BLaER1 treated with 17β-estradiol and CSF1 and Interleukin-3, amounts not matched to agents 10 nM and 100 nM (cell line): ENCODE data around the gene SNUPN.

ENCODE experiments used
- H3K27ac ChIP-seq, 11 experiments: shearing (Covaris generic); formaldehyde crosslinking; 2 replicates each; pipeline ENCODE4 v1.8.1; 2022
- H3K27me3 ChIP-seq, 11 experiments: shearing (Covaris generic); formaldehyde crosslinking; 2 replicates each; pipeline ENCODE4 v1.8.1; 2022
- H3K36me3 ChIP-seq, 11 experiments: shearing (Covaris generic); formaldehyde crosslinking; 2 replicates each; pipeline ENCODE4 v1.8.1; 2022
- H3K4me1 ChIP-seq, 10 experiments: shearing (Covaris generic); formaldehyde crosslinking; 2 replicates each; pipeline ENCODE4 v1.8.1; 2022
- H3K4me2 ChIP-seq, 11 experiments: shearing (Covaris generic); formaldehyde crosslinking; 2 replicates each; pipeline ENCODE4 v1.8.1; 2022
- H3K4me3 ChIP-seq, 10 experiments: shearing (Covaris generic); formaldehyde crosslinking; 2 replicates each; pipeline ENCODE4 v1.8.1; 2022
- H3K9ac ChIP-seq, 11 experiments: shearing (Covaris generic); formaldehyde crosslinking; 2 replicates each; pipeline ENCODE4 v1.8.1; 2022
- H3K9me3 ChIP-seq, 11 experiments: shearing (Covaris generic); formaldehyde crosslinking; replicated peaks in 1 of 11; 2 replicates each; pipeline ENCODE4 v1.8.1; 2022
- H4K20me1 ChIP-seq, 11 experiments: shearing (Covaris generic); formaldehyde crosslinking; 2 replicates each; pipeline ENCODE4 v1.8.1; 2022
- Cebpa-rat ChIP-seq, 11 experiments: shearing (Covaris generic); IDR thresholded peaks; 2 replicates each; pipeline ENCODE4 v1.8.1; 2022

Gene SNUPN

DNA sequence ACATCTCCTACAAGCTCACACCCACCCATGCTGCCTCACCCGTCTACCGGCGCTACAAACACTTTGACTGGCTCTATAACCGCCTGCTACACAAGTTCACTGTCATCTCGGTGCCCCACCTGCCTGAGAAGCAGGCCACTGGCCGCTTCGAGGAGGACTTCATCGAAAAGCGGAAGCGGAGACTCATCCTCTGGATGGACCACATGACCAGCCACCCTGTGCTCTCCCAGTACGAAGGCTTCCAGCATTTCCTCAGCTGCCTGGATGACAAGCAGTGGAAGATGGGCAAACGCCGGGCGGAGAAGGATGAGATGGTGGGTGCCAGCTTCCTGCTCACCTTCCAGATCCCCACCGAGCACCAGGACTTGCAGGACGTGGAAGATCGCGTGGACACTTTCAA, 24.3 kb upstream of the SNUPN start:
- Histone ChIP-seq H3K9me3 (no peaks in the 10 kb centered on the region), H4K20me1 (peaks cover 14 to 61% (median 37%) of the 10 kb centered on the region in 11 experiments; a peak in 21 of 22 replicates), H3K4me2 (peak overlapping the region; percentile 82 to 98 (median 92)), H3K9ac (peak overlapping the region in 4 of 11 experiments; percentile 48 to 70 (median 60); a peak in 6 of 22 replicates), H3K27ac (no peak overlapping the region), H3K36me3 (peaks cover 0 to 19% (median 0%) of the 10 kb centered on the region in 11 experiments; a peak in 6 of 22 replicates), H3K27me3 (no peaks in the 10 kb centered on the region), H3K4me3 (peak overlapping the region in 6 of 10 experiments; percentile 6 to 50 (median 35); a peak in 6 of 20 replicates), H3K4me1 (peaks cover 68 to 80% (median 76%) of the 10 kb centered on the region in 10 experiments)
- TF ChIP-seq Cebpa-rat (IDR thresholded peaks at IDR 0.05), result no peak

- Histone ChIP-seq H3K4me2 (peak overlapping the region; percentile 82 to 98 (median 92)), H3K4me3 (peak overlapping the region in 9 of 10 experiments; percentile 68 to 91 (median 83); a peak in 16 of 20 replicates)
Measured at GRCh38 chr15:75649045-75649761, 23.7 kb upstream of the SNUPN start.

GRCh38 chr15:75648156-75649000, 22.9 kb upstream of the SNUPN start:
- H3K4me3 ChIP-seq, result peak overlapping the region; percentile 68 to 91 (median 84)

More at GRCh38 chr15:75649045-75649761, 23.7 kb upstream of the SNUPN start:
- Histone ChIP-seq H3K27ac (peak overlapping the region in 1 of 11 experiments; percentile 78; a peak in 1 of 22 replicates), H3K27me3 (no peaks in the 10 kb centered on the region), H4K20me1 (peaks cover 14 to 55% (median 31%) of the 10 kb centered on the region in 11 experiments; a peak in 20 of 22 replicates), H3K9me3 (no peaks in the 10 kb centered on the region), H3K36me3 (peaks cover 0 to 14% (median 0%) of the 10 kb centered on the region in 11 experiments; a peak in 5 of 22 replicates), H3K4me1 (peaks cover 68 to 77% (median 72%) of the 10 kb centered on the region in 10 experiments), H3K9ac (peak overlapping the region; percentile 79 to 87 (median 84); a peak in 16 of 22 replicates)
- no peak for TF ChIP-seq Cebpa-rat (IDR thresholded peaks at IDR 0.05)

GRCh38 chr15:75647370-75648155, 22.0 kb upstream of the SNUPN start, which contains the start of gene SNX33:
Gene SNX33 (plus strand): TSS chr15:75647912. CDS start chr15:75649103, 1,191 bp downstream.
- peaks cover 14 to 39% (median 24%) of the 10 kb centered on the region in 11 experiments; a peak in 16 of 22 replicates for H4K20me1 ChIP-seq
- no peaks in the 10 kb centered on the region for H3K27me3 ChIP-seq
- peak within 1 kb of the TSS; percentile 68 to 91 (median 84) for H3K4me3 ChIP-seq
- H3K9ac ChIP-seq, result peak within 1 kb of the TSS; percentile 79 to 87 (median 84)
- H3K4me1 ChIP-seq, result peaks cover 54 to 67% (median 62%) of the 10 kb centered on the region in 10 experiments
- no peaks in the 10 kb centered on the region for H3K9me3 ChIP-seq
- peak within 1 kb of the TSS; percentile 64 to 85 (median 78) for H3K27ac ChIP-seq
- H3K4me2 ChIP-seq, result peak within 1 kb of the TSS; percentile 82 to 98 (median 92)
- H3K36me3 ChIP-seq, result peaks cover 0 to 13% (median 0%) of the 10 kb centered on the region in 11 experiments; a peak in 5 of 22 replicates
- no peak for TF ChIP-seq Cebpa-rat (IDR thresholded peaks at IDR 0.05)

More at GRCh38 chr15:75648156-75649000, 22.9 kb upstream of the SNUPN start:
- Histone ChIP-seq H3K4me2 (peak overlapping the region; percentile 82 to 98 (median 92)), H3K27ac (peak overlapping the region; percentile 64 to 85 (median 78)), H3K9ac (peak overlapping the region; percentile 79 to 87 (median 84)), H3K36me3 (peaks cover 0 to 13% (median 0%) of the 10 kb centered on the region in 11 experiments; a peak in 5 of 22 replicates), H4K20me1 (peaks cover 14 to 47% (median 27%) of the 10 kb centered on the region in 11 experiments; a peak in 19 of 22 replicates), H3K27me3 (no peaks in the 10 kb centered on the region), H3K9me3 (no peaks in the 10 kb centered on the region), H3K4me1 (peaks cover 62 to 75% (median 69%) of the 10 kb centered on the region in 10 experiments)
- TF ChIP-seq Cebpa-rat (IDR thresholded peaks at IDR 0.05), result no peak

DNA sequence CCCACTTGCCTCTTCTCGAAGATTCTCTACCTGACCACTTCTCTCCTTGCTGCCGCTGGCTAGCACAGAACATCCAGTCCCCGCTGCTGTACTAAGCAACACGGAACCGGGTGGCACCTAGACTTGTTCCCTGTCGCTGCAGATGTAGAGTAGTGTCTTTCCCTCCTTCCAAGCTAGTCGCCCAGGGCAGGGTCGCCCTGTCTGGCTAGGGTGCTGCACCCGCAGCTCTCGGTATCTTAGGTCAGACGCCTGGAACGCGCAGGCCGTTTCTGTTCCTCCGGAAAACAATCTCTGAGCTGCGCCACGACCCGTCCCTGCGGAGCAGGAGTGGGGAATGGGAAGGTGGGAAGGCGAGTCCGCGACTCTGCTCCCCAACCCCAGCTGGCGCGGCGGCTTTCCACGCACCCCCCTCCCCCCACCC, 21.4 kb upstream of the SNUPN start:
- peaks cover 52 to 65% (median 60%) of the 10 kb centered on the region in 10 experiments for H3K4me1 ChIP-seq
- peak overlapping the region; percentile 79 to 87 (median 84) for H3K9ac ChIP-seq
- H3K27ac ChIP-seq, result peak overlapping the region; percentile 64 to 85 (median 78); a peak in 21 of 22 replicates
- peaks cover 10 to 32% (median 18%) of the 10 kb centered on the region in 11 experiments; a peak in 15 of 22 replicates for H4K20me1 ChIP-seq
- H3K4me3 ChIP-seq, result peak overlapping the region; percentile 68 to 91 (median 84)
- H3K27me3 ChIP-seq, result no peaks in the 10 kb centered on the region
- no peaks in the 10 kb centered on the region for H3K9me3 ChIP-seq
- no peak for TF ChIP-seq Cebpa-rat (IDR thresholded peaks at IDR 0.05)
- peak overlapping the region; percentile 82 to 98 (median 92) for H3K4me2 ChIP-seq
- peaks cover 0 to 13% (median 0%) of the 10 kb centered on the region in 11 experiments; a peak in 5 of 22 replicates for H3K36me3 ChIP-seq

DNA sequence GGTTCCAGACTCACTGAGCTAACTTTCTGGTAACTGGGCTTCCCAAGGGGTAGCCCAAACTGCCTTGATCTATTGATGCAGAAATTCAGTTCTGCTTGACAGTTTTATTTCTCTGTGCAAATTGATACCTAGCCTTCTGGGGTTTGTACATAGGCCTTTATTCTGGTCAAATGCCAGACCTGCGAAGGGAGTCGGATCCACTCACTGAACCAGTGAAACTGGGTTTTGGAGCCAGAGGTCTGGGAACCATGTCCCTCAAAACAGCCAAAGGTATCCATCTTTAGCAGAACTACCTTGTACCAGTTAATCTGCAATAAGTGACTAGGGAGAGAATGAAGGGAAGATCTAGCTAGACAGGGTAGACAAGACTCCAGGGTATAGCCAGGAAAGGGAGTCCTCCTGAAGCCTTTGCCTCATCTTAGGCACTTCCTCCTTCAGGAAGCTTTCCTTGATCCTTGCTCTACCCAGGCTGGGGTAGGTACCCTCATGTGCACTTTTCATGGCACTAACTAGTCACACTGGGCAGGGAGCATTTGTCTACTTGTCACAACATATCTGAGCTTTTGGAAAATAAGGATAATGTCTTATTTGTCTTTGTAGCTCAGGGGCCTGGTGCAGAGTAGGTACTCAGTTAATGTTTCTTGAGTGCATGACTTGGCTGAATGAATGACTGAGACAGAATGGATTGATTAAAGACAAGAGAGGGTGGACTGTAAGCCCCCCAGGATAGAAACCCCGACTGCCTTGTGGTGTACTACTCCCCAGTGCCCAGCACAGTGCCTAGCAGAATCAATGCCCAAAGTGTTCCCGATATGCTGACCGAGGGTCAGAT, 20.8 kb upstream of the SNUPN start:
- peak overlapping the region; percentile 68 to 91 (median 84) for H3K4me3 ChIP-seq
- H3K27me3 ChIP-seq, result no peaks in the 10 kb centered on the region
- H3K9me3 ChIP-seq, result no peaks in the 10 kb centered on the region
- peaks cover 4 to 26% (median 12%) of the 10 kb centered on the region in 11 experiments; a peak in 13 of 22 replicates for H4K20me1 ChIP-seq
- TF ChIP-seq Cebpa-rat (IDR thresholded peaks at IDR 0.05), result no peak
- peak overlapping the region; percentile 79 to 87 (median 84) for H3K9ac ChIP-seq
- peaks cover 0 to 13% (median 0%) of the 10 kb centered on the region in 11 experiments; a peak in 5 of 22 replicates for H3K36me3 ChIP-seq
- H3K27ac ChIP-seq, result peak overlapping the region in 9 of 11 experiments; percentile 64 to 85 (median 78); a peak in 13 of 22 replicates
- H3K4me2 ChIP-seq, result peak overlapping the region; percentile 82 to 98 (median 92)
- peaks cover 52 to 65% (median 60%) of the 10 kb centered on the region in 10 experiments for H3K4me1 ChIP-seq

DNA sequence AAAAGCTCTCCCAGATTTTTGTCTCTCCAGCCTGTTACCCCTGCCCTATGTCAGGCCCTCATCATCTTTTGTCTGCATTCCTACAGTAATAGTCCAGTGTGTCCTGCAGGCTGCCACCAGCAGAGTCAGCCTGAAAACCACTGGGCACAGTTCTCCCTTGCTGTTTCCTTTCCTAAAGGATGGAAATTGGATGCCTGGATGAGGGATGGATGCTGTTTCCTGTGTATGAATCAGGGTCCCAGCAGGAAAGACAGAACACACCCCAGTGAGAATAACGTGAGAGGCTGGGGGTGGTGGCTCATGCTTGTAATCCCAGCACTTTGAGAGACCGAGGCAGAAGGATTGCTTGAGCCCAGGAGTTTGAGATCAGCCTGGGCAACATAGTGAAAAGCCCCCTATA, 18.9 kb upstream of the SNUPN start:
- Histone ChIP-seq H3K9me3 (no peaks in the 10 kb centered on the region), H3K27ac (no peak overlapping the region), H3K4me2 (no peak overlapping the region), H4K20me1 (peaks cover 0 to 9% (median 4%) of the 10 kb centered on the region in 11 experiments; a peak in 10 of 22 replicates), H3K4me1 (peaks cover 36 to 55% (median 46%) of the 10 kb centered on the region in 10 experiments), H3K4me3 (no peak overlapping the region), H3K9ac (no peak overlapping the region), H3K36me3 (peaks cover 0 to 1% (median 0%) of the 10 kb centered on the region in 11 experiments; a peak in 1 of 22 replicates), H3K27me3 (no peaks in the 10 kb centered on the region)
- TF ChIP-seq Cebpa-rat (IDR thresholded peaks at IDR 0.05), result no peak
